ENCODE results near the gene RILPL1.

- TF ChIP-seq CTCF (optimal IDR thresholded peaks at IDR 0.05 in 1 of 3, IDR thresholded peaks at IDR 0.05 in 1 of 3, conservative IDR thresholded peaks at IDR 0.05 in 1 of 3; ENCODE audit: extremely low read depth in 1 of 3, insufficient read depth in 2 of 3, low read length in 3 of 3) (no peak), EZH2 (IDR thresholded peaks at IDR 0.05; ENCODE audit: low read length) (no peak)
These were observed 17.2 kb downstream of the RILPL1 start for GRCh38 chr12:123516216-123516780.
